A673 (cell line): ENCODE results near the gene MAN1B1. TPM values are rescaled to one million over a fixed set of nuclear protein-coding genes. Genes with fewer than 3 reads are reported as not detected.

Experiments
- BruUV-seq: library from RNA; stranded (reverse); fragments of 400-500 nt; replicated peaks from 2 replicates; lab custom pipeline; 2021; lab: Mats Ljungman, UMichigan
- CTCF ChIA-PET: fragments of 300-600 bp; sonication (Branson Sonifier 250); formaldehyde crosslinking; loops from one replicate; lab custom pipeline; 2022; ENCODE audit warnings: antibody characterized with exemption; lab: Charles Lee
- POLR2A ChIA-PET: fragments of 300-600 bp; sonication (Branson Sonifier 250); formaldehyde crosslinking; loops from one replicate; lab custom pipeline; 2022; ENCODE audit warnings: antibody characterized with exemption; ENCODE audit not compliant: low non-redundant PET; lab: Charles Lee
- DNase-seq: peaks from one replicate; pipeline ENCODE4 v3.0.0-alpha.2; 2015; ENCODE audit warnings: low spot score
- H3K27ac ChIP-seq: fragments of 200-600 bp; sonication (generic); 2 replicates; pipeline ENCODE4 v1.5.1; 2016; ENCODE audit warnings: mixed run types, low read depth, mild to moderate bottlenecking, mixed read lengths, antibody characterized with exemption, low read length; ENCODE audit not compliant: poor library complexity, severe bottlenecking
- H3K27me3 ChIP-seq: fragments of 200-600 bp; sonication (generic); replicated peaks from 2 replicates; pipeline ENCODE4 v1.6.1; 2017; ENCODE audit warnings: mixed run types, low read depth, mild to moderate bottlenecking, mixed read lengths, antibody characterized with exemption, low read length; ENCODE audit not compliant: insufficient read depth, poor library complexity
- H3K36me3 ChIP-seq: fragments of 200-600 bp; sonication (generic); 2 replicates; pipeline ENCODE4 v1.6.1; 2016; ENCODE audit warnings: mixed run types, mild to moderate bottlenecking, mixed read lengths, antibody characterized with exemption, low read length; ENCODE audit not compliant: insufficient read depth, poor library complexity, severe bottlenecking
- H3K4me1 ChIP-seq: fragments of 200-600 bp; sonication (generic); 2 replicates; pipeline ENCODE4 v1.6.1; 2017; ENCODE audit warnings: mixed run types, mild to moderate bottlenecking, mixed read lengths, antibody characterized with exemption, low read length; ENCODE audit not compliant: insufficient read depth, poor library complexity, severe bottlenecking
- H3K4me3 ChIP-seq: fragments of 200-600 bp; sonication (generic); 2 replicates; pipeline ENCODE4 v1.5.1; 2016; ENCODE audit warnings: low read depth, mixed run types, mild to moderate bottlenecking, mixed read lengths, low read length; ENCODE audit not compliant: poor library complexity, severe bottlenecking
- H3K9me3 ChIP-seq: fragments of 200-600 bp; sonication (generic); 2 replicates; pipeline ENCODE4 v1.6.1; 2016; ENCODE audit warnings: mixed run types, low read depth, mild to moderate bottlenecking, mixed read lengths, antibody characterized with exemption, low read length; ENCODE audit not compliant: poor library complexity, severe bottlenecking
- CTCF ChIP-seq: fragments of 300-800, 200-600 bp; sonication (generic); conservative IDR thresholded peaks from 2 replicates; pipeline ENCODE4 v1.5.1; 2017; ENCODE audit warnings: low read depth, mild to moderate bottlenecking, antibody characterized with exemption, low read length, moderate library complexity, mixed read lengths
- EZH2 ChIP-seq: fragments of 200-600 bp; sonication (generic); IDR thresholded peaks from 2 replicates; pipeline ENCODE4 v1.6.1; 2017; ENCODE audit warnings: borderline replicate concordance, low read depth, mild to moderate bottlenecking, mixed read lengths, antibody characterized with exemption, low read length; ENCODE audit not compliant: poor library complexity, severe bottlenecking
- intact Hi-C: fragments of 100-400 bp; cut with micrococcal nuclease; formaldehyde crosslinking; loops from one replicate; pipeline ENCODE4 v1.10.0; 2022; ENCODE audit not compliant: unreplicated experiment
- total RNA-seq: library from RNA; stranded (reverse); gene quantifications from 2 replicates; pipeline ENCODE4 v1.2.3, GENCODE V29; 2021

The MAN1B1 gene
- total RNA-seq, 1 experiment from 2014 or later, result 48.6 TPM

- Histone ChIP-seq H3K36me3 (no peaks in the 10 kb centered on the region), H3K4me3 (no peak overlapping the region), H3K27ac (no peak overlapping the region), H3K9me3 (no peaks in the 10 kb centered on the region), H3K27me3 (peaks cover 81% of the 10 kb centered on the region), H3K4me1 (no peaks in the 10 kb centered on the region)
- ChIA-PET POLR2A (no interaction called here), CTCF (no interaction called here)
- no peak for TF ChIP-seq CTCF
- TF ChIP-seq EZH2, result no peak
- intact Hi-C loops, result no loop called here
- no TSS peak for BruUV-seq
- DNase-seq, result no peak
Observed at GRCh38 chr9:137136261-137136880, 49.6 kb downstream of the MAN1B1 start.

- H3K27me3 ChIP-seq, result peaks cover 88% of the 10 kb centered on the region
- POLR2A ChIA-PET, result interaction anchor here (0.5 kb wide), 1 partner anchor 45 kb away, joined by 6 read pairs; no protein-coding TSS in a partner anchor
Observed at GRCh38 chr9:137136881-137137607, 50.3 kb downstream of the MAN1B1 start.

More at GRCh38 chr9:137136881-137137607, 50.3 kb downstream of the MAN1B1 start:
- no peak overlapping the region for H3K4me3 ChIP-seq
- no peaks in the 10 kb centered on the region for H3K36me3 ChIP-seq
- intact Hi-C loops, result no loop called here
- BruUV-seq, result no TSS peak
- no peaks in the 10 kb centered on the region for H3K9me3 ChIP-seq
- no peaks in the 10 kb centered on the region for H3K4me1 ChIP-seq
- DNase-seq, result no peak
- no peak overlapping the region for H3K27ac ChIP-seq
- CTCF ChIA-PET, result no interaction called here
- TF ChIP-seq EZH2 (no peak), CTCF (no peak)
